HG02885 (cell line): ENCODE results near the gene GRIA1.

ENCODE experiments used
- ATAC-seq: cut with Tn5 transposase; IDR thresholded peaks from one replicate; pipeline ENCODE4 v1.9.1; 2021; ENCODE audit warnings: mild to moderate bottlenecking; ENCODE audit not compliant: unreplicated experiment, poor library complexity

Gene GRIA1

DNA sequence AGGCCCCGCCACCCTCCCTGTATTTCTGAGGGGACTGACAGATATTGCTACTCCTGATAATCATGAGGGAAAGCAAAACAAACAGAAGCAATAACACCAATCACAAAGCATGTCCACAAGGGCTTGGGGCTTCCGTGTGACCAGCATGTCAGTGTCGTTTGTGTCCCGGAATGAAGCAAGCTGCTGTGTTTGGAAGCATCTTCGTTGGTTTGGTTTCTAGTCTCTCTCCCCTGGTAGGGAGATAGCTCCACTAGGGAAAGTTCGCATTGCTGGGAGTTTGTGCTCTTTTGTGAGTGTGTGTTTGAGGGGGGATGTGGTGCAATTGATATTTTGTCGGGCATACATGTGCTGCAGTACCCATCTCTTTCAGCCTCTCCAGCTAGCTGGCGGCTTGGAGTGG lies 1.4 kb downstream of the GRIA1 start:
- ATAC-seq, result no peak

- ATAC-seq, result peak; percentile 46
These were observed 6.4 kb downstream of the GRIA1 start for GRCh38 chr5:153496835-153497234.

DNA sequence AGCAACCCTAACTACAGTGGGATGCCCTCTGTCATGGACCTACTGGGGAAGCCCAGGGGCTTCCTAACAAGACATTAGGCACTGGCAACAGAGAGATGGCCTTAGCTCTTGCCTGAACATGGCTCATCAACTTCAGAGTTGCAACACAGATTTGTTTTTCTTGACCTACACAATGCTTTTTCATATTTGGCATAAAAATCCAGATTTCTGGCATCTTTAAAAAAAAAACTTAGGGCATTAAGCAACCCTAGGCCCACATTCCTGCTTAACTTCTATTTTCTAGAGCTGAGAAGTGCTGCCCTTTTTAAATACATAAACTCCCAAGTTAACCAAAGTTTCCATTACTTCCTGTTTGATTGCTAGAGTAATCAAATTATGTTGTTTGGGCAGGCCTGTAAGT lies 8.0 kb downstream of the GRIA1 start:
- ATAC-seq, result no peak

DNA sequence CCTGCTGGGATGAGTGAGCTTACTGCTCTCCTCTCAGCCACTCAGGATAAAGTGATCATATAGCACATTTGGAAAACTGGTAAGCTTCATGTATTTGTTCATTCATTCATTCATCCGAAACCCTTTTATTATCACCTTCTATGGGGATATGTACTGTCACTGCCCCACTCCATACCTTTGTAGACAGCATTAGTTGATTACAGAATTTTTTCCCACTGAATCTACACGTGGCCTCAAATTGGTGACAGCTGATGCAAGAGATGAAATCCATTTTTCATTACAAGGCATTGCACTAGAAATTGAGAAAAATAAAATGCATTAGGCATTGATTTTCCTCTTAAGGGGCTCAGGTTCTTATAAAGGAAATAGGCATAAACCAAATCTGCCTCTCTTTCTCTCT lies 9.7 kb downstream of the GRIA1 start:
- ATAC-seq, result no peak

DNA sequence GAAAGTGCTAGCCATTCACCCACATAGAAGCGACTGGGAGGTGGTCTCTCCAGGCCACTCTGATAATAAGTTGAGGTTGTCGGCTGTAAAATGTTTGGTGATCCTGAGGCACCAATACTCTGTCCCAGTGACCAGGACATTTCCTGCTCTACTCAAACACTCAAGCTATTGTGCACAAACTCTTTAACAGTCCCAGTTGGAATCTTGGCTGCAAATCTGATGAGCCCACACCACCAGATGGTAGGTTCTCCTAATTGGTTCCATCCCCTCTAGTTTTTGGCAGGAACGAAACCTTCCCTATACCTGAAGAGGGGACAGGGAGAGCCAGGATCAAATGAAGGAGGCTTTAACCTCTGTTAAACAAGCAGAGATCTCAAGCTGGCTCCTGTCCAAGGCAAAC lies 14.3 kb downstream of the GRIA1 start:
- ATAC-seq, result no peak

DNA sequence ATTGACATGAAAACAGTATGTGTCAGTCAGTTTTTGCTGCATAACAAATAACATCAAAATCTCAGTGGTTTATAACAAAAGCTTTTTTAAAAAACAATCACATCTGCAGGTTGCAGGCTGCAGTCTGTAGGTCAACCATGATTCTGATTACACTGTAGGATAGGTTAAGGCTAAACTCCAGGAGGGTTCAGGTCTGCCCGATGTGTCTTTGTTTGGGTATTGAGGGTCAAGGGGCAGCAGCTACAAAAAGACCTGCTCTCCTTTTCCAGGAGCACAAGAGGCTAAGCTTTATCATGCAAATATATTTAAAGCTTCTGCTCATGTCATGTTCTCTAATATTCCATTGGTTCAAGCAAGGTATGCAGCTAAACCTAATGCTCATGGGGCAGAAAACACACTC lies 18.2 kb downstream of the GRIA1 start:
- ATAC-seq, result no peak

- no peak for ATAC-seq
These were observed 21.2 kb downstream of the GRIA1 start for GRCh38 chr5:153511622-153512021.

GRCh38 chr5:153513156-153513555 lies 22.7 kb downstream of the GRIA1 start:
- no peak for ATAC-seq

DNA sequence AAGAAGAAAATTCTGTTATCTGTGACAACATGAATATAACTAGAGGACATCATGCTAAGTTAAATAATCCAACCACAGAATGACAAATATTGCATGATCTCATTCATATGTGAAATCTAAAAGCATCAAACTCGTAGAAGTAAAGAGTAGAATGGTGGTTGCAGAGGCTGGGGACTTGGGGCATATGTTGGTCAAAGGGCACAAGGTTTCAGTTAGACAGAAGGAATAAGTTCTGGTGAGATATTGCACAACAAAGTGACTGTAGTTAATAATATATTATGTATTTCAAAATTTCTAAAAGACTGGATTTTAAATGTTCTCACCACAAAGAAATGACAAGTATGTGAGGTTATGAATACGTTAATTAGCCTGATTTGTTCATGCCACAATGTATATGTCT lies 24.8 kb downstream of the GRIA1 start:
- ATAC-seq, result no peak

GRCh38 chr5:153516504-153517240 lies 26.2 kb downstream of the GRIA1 start:
- ATAC-seq, result no peak

DNA sequence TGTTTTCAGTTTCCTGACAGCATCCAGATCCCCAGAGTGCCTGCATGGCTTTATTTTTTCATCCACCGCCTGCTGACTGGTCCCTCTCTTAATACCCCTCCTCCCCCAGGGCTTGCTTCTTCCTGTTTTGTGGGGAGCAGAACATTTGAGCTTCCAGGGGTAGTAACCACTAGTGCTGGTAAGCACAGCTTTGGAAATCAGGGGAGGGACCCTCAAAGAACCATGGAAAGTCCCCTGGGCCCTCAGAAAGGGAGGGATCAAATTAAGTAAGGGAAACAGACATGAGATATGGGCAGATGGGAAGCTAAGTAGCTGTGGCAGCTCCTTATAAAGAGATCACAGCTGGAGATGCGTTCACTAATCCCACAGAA lies 26.8 kb downstream of the GRIA1 start:
- ATAC-seq, result no peak

DNA sequence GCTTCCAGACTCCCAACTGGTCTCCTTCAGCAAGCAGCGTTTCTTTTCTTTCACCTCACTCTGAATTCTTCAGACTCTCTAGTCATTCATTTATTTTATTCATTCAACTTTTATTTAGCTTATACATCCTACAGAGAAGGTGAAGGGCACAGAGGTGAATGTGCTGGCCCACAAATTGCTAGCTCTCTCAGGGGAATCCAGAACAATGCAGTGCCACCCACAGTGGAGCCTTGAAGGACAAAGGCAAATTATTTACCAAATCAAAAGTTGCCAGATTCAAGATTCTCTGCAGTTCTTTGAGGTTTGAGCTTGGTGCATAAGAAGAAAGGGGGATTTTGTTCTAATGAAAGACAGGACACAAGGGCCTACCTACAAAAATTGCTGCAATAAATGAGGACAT lies 29.7 kb downstream of the GRIA1 start:
- no peak for ATAC-seq

- ATAC-seq, result no peak
These were observed 30.5 kb downstream of the GRIA1 start for GRCh38 chr5:153520952-153521351.

GRCh38 chr5:153523211-153523610 lies 32.7 kb downstream of the GRIA1 start:
- ATAC-seq, result no peak

DNA sequence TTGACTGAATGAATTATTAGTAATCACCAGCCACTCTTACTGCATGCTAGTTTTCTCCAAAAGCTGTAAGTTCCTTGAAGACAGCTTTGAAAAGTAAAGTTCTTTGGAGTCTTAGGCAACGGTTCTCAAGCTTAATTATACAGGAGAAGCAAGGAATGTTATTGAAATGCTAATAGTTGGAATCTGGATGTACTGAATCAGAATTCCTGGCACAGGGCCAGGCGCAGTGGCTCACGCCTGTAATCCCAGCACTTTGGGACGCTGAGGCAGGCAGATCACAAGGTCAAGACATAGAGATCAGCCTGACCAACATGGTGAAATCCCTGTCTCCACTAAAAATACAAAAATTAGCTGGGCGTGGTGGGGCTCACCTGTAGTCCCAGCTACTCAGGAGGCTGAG lies 33.4 kb downstream of the GRIA1 start:
- ATAC-seq, result no peak

GRCh38 chr5:153525536-153525935 lies 35.1 kb downstream of the GRIA1 start:
- no peak for ATAC-seq

GRCh38 chr5:153530357-153531143 lies 40.1 kb downstream of the GRIA1 start:
- ATAC-seq, result no peak

- no peak for ATAC-seq
These were observed 43.1 kb downstream of the GRIA1 start for GRCh38 chr5:153533546-153533945.

GRCh38 chr5:153534102-153534501 lies 43.6 kb downstream of the GRIA1 start:
- ATAC-seq, result no peak

- ATAC-seq, result no peak
These were observed 46.7 kb downstream of the GRIA1 start for GRCh38 chr5:153537207-153537606.

DNA sequence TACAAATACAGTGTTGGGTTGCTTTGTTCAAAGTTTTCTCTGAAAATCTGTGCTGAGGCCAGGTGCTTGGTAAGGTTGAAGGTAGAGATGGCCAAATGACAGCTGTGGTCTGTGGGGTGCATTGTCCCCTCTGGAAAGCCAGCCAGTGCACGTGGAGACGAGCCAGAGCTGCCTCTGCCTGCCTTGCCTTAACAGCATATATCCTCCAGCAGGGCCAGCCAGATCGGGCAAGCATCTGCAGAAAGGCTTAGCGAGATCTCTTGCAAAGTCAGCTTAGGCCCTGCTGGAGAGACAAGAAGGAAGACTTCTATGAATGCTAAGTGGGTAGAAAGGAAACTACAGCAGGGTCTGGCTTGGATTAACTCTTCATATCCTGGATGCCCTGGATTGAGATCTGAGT lies 49.5 kb downstream of the GRIA1 start:
- no peak for ATAC-seq

DNA sequence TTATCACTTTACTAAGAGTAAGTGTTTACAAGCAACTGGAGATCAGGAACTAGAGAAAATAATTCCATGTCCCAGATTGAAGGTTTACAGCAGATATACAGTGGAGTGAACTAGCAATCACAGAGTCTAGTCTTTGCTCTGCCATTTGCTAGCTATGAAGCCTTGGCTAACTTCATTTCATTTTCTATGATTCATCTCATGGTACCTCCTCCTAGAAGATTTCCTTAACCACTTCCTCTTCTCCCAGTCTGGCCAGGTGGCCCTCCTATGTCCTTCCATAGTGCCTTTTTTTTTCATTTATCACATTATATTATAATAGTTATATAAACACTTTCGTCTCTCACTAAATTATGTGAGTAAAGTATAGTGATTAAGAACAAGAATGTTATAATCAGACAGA lies 52.1 kb downstream of the GRIA1 start:
- no peak for ATAC-seq
